Endothelial cell (in vitro differentiated cells): ENCODE measurements around the gene USP36. TPM values are rescaled to one million over a fixed set of nuclear protein-coding genes. Genes with fewer than 3 reads are reported as not detected.

Experiments
- DNase-seq: peaks from one replicate; pipeline ENCODE4 v3.0.0; 2021; ENCODE audit warnings: low spot score
- H3K27ac Mint-ChIP-seq: one replicate; pipeline ENCODE4 v1.8.0; 2021; ENCODE audit warnings: mixed read lengths, inconsistent platforms; ENCODE audit not compliant: unreplicated experiment
- H3K27me3 Mint-ChIP-seq: one replicate; pipeline ENCODE4 v1.8.0; 2021; ENCODE audit warnings: mild to moderate bottlenecking, moderate library complexity, mixed read lengths, inconsistent platforms; ENCODE audit not compliant: unreplicated experiment
- H3K36me3 Mint-ChIP-seq: one replicate; pipeline ENCODE4 v1.8.0; 2021; ENCODE audit warnings: mild to moderate bottlenecking, low read depth, mixed read lengths, inconsistent platforms; ENCODE audit not compliant: unreplicated experiment
- H3K4me1 Mint-ChIP-seq: one replicate; pipeline ENCODE4 v1.8.0; 2021; ENCODE audit warnings: mild to moderate bottlenecking, mixed read lengths, inconsistent platforms; ENCODE audit not compliant: unreplicated experiment
- H3K4me3 Mint-ChIP-seq: one replicate; pipeline ENCODE4 v1.8.0; 2021; ENCODE audit warnings: mild to moderate bottlenecking, mixed read lengths, inconsistent platforms; ENCODE audit not compliant: unreplicated experiment
- H3K9me3 Mint-ChIP-seq: one replicate; pipeline ENCODE4 v1.8.0; 2021; ENCODE audit warnings: mixed read lengths, inconsistent platforms; ENCODE audit not compliant: unreplicated experiment
- total RNA-seq: library from RNA; stranded (reverse); fragmentation: NEBNext Ultra II Directional; extraction: Animal tissue kit (Norgen Biotek cat#: 25700); gene quantifications from one replicate; pipeline ENCODE4 v1.2.1, GENCODE V29; 2021; ENCODE audit not compliant: unreplicated experiment
- TF ChIP-seq, protein P1 (sequence below): fragments of 200-600 bp; sonication (generic); IDR thresholded peaks from one replicate; pipeline ENCODE4 v1.5.0; 2021; ENCODE audit warnings: antibody characterized with exemption; ENCODE audit not compliant: unreplicated experiment

Gene USP36
- total RNA-seq, 1 donor from 2014 or later: 56.7 TPM

DNA sequence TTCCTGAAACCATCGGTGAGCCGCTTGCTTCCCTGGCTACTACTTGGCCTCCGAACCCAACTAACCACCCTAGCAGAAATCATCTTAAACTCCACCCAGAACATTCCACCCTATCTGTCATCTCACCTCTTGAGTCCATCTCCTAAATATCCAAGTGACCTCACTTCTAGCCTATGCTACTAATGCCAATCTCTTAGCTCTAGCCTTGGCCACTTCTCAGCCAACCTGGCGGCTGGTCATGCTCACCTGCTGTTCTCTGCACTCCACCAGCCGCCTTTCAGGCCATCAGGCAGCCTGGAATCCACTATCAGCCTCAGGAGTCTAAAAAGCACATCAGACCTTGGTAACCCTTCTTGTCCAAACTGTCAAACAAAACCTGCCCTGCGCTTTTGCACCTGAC lies 46.6 kb downstream of the USP36 start:
- no peak for DNase-seq
- H3K27ac Mint-ChIP-seq: peak overlapping the region; percentile 28
- peaks cover 25% of the 10 kb centered on the region for H3K4me1 Mint-ChIP-seq
- no peaks in the 10 kb centered on the region for H3K9me3 Mint-ChIP-seq
- TF ChIP-seq, protein P1, sequence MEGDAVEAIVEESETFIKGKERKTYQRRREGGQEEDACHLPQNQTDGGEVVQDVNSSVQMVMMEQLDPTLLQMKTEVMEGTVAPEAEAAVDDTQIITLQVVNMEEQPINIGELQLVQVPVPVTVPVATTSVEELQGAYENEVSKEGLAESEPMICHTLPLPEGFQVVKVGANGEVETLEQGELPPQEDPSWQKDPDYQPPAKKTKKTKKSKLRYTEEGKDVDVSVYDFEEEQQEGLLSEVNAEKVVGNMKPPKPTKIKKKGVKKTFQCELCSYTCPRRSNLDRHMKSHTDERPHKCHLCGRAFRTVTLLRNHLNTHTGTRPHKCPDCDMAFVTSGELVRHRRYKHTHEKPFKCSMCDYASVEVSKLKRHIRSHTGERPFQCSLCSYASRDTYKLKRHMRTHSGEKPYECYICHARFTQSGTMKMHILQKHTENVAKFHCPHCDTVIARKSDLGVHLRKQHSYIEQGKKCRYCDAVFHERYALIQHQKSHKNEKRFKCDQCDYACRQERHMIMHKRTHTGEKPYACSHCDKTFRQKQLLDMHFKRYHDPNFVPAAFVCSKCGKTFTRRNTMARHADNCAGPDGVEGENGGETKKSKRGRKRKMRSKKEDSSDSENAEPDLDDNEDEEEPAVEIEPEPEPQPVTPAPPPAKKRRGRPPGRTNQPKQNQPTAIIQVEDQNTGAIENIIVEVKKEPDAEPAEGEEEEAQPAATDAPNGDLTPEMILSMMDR: no peak
- H3K36me3 Mint-ChIP-seq: peaks cover 50% of the 10 kb centered on the region
- H3K4me3 Mint-ChIP-seq: peak overlapping the region; percentile 17
- H3K27me3 Mint-ChIP-seq: peaks cover 5% of the 10 kb centered on the region

DNA sequence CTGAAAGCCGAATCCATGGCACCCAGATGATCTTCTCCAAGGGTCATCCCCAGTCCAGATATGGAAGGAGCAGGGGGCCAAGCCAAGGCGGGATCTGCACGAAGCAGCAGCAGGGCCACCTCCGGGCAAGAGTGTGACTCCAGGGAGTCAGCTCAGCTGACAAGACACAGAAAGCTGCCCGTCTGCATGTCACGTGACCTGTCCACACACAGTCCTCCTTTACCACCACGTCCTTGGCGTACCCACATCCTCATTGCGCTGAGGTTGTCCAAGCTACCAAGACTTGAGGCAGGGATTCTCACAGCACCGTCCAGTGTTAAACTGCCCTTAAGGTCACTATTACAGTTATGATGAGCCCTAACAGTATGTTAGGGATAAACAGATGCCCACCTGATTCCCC lies 47.2 kb downstream of the USP36 start:
- Mint-ChIP-seq H3K36me3 (peaks cover 44% of the 10 kb centered on the region), H3K4me1 (peaks cover 22% of the 10 kb centered on the region), H3K4me3 (no peak overlapping the region), H3K9me3 (no peaks in the 10 kb centered on the region), H3K27me3 (peaks cover 3% of the 10 kb centered on the region), H3K27ac (no peak overlapping the region)
- no peak for DNase-seq
- TF ChIP-seq, protein P1: no peak

DNA sequence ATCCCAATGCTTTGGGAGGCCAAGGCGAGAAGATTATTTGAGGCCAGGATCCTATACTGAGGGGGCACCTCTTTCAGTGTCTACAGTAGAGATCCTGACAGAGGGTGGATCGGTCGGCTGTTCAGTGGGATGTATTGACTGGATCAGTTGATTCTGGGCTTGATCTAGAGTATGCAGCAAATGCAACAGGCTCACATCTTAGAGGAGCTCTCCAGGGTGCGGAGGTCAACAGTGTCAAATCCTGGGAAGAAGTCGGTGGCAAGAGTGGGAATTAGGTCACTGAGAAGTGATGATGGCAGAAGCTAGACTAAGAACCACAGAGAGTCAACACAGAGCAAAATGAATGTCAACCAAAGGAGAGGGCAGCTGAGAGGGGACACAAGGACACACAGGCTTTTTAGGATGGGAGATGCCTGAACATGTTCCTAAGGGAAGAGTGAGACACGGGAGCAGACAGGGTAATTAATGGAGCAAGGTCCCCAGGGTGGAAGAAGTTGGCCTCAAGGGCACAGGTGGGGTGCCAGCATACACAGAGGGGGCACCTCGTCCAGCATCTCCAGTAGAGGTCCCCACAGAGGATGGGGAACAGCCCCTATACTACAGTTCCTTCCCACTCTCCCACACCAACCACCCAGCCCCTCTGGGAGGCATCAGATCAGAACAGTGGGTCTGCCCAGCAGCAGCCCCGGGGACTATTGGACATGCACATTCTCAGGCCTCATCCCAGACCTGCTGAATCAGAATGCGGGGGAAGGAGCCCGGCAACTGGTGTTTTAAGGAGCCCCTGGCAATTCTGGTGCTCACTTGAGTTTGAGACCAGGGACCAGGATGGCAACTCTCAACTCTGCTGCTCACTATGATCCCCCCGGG lies 48.5 kb downstream of the USP36 start:
- Mint-ChIP-seq H3K9me3 (no peaks in the 10 kb centered on the region), H3K36me3 (peaks cover 40% of the 10 kb centered on the region)

DNA sequence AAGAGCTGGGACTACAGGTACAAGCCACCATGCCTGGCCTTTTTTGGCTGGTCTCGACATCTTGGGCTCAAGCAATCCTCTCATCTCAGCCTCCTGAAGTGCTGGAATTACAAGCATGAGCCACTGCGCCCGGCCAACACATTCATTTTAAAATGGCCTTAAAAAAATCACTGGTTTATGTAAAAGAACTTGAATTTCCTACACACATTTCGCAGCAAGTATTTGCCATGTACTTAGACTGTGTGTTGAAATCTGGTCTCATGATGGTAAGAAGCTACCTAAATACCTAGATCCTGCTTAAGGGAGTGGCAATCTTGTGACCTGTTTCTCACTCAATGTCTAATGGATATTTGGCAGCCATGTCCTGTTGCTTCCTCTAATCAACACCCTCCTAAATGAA lies 50.1 kb downstream of the USP36 start:
- Mint-ChIP-seq H3K27ac (no peak overlapping the region), H3K4me3 (no peak overlapping the region)

More for the DNA sequence above, 48.5 kb downstream of the USP36 start:
- Mint-ChIP-seq H3K4me1 (peaks cover 21% of the 10 kb centered on the region), H3K27me3 (peaks cover 3% of the 10 kb centered on the region), H3K27ac (peak overlapping the region; percentile 14), H3K4me3 (peak overlapping the region; percentile 35)
- TF ChIP-seq, protein P1: no peak
- DNase-seq: no peak

More for the DNA sequence above, 50.1 kb downstream of the USP36 start:
- peaks cover 28% of the 10 kb centered on the region for H3K36me3 Mint-ChIP-seq
- H3K4me1 Mint-ChIP-seq: peaks cover 6% of the 10 kb centered on the region
- TF ChIP-seq, protein P1: no peak
- no peaks in the 10 kb centered on the region for H3K9me3 Mint-ChIP-seq
- no peak for DNase-seq
- no peaks in the 10 kb centered on the region for H3K27me3 Mint-ChIP-seq
